Measurements from ENCODE around the gene SDK1. TPM values are rescaled to one million over a fixed set of nuclear protein-coding genes. Genes with fewer than 3 reads are reported as not detected.
A peak's percentile ranks its signal among the peaks of the same experiment; 100 is the strongest.

SDK1 gene
- total and polyA plus RNA-seq, 2 of the 8 experiments (the other 6 are each of a cell fraction or from before 2014, with no cell fraction given) = 3.3 to 7.2 TPM

DNA sequence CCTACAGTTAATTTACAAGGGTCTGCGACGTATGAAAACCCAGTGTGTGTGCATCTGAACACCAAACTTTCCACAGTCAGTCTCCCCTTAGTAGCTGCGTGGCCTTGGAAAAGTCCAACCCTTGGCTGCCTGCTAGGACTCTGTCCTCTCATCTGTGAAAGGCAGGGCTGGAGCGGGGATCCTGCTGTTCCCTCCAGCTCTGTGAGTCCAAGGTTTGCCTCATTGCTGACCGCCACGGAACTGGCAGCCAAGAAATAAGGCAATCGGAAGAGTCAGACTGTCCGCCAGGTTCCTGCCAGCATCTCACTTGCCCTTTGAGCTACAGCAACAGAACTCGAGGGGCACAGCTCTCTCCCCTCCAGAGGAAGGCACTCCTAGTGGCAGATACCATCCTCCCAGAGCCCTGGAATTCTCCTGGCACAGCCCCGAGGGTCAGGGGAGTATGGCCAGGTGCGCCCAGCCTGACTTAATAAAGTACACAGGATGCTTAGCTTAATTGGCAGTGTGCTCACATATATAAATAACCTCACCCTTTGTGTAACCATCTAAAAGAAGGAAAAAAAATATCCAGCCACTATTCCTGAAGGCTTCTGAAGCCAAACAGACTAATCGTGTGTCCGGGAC lies 851.0 kb downstream of the SDK1 start:
- H3K4ac ChIP-seq (replicated peaks; ENCODE audit: insufficient read length, low read depth, low read length) = no peak overlapping the region
- no peak overlapping the region for H3K14ac ChIP-seq (ENCODE audit: insufficient read length)
- FAIRE-seq (no peak), DNase-seq (ENCODE audit: low read depth in 1 of 2, low spot score in 2 of 2) (no peak)
- 76% methylated on average over 12 of the region's 13 CpGs; no CpG with 5 or more reads in 1 of the 2 experiments for WGBS, 2 experiments (ENCODE audit: extremely low coverage in 1 of 2, insufficient coverage in 1 of 2, insufficient read length in 1 of 2, insufficient replicate concordance in 2 of 2, low coverage in 1 of 2, low lambda C conversion rate in 2 of 2, missing lambda C conversion rate in 1 of 2)
- peak overlapping the region; percentile 14; the same call in 1 of the 2 replicates for H4K8ac ChIP-seq (ENCODE audit: extremely low read depth, insufficient read depth, low read length)
- H3K36me3 ChIP-seq (ENCODE audit: control insufficient read depth in 2 of 4, insufficient read depth in 4 of 4, low read length in 3 of 4) = no peaks in the 10 kb centered on the region
- no peaks in the 10 kb centered on the region for H4K20me1 ChIP-seq (replicated peaks in 1 of 2; ENCODE audit: control insufficient read depth in 1 of 2, insufficient read depth in 2 of 2, low read length in 2 of 2)
- H2BK15ac ChIP-seq (ENCODE audit: low read length) = no peak overlapping the region
- no peak overlapping the region for H2BK12ac ChIP-seq (ENCODE audit: low read depth, low read length)
- H3K18ac ChIP-seq (ENCODE audit: extremely low read depth, low read length) = no peak overlapping the region
- H3K79me2 ChIP-seq (ENCODE audit: control insufficient read depth in 1 of 2, insufficient read depth in 2 of 2, low read length in 2 of 2) = no peaks in the 10 kb centered on the region
- H3K4me3 ChIP-seq (ENCODE audit: extremely low read depth in 1 of 4, insufficient read depth in 2 of 4, low read depth in 3 of 4, low read length in 4 of 4) = no peak overlapping the region
- H3K27ac ChIP-seq (ENCODE audit: low read depth, low read length) = no peak overlapping the region
- no peaks in the 10 kb centered on the region for H3K79me1 ChIP-seq (ENCODE audit: low read depth, low read length)
- no peak overlapping the region for H4K5ac ChIP-seq (ENCODE audit: insufficient read length, low read depth, low read length)
- CTCF ChIA-PET (ENCODE audit: partially characterized antibody) = interaction anchor here (1.5 to 1.8 kb wide), 2 partner anchors 17 to 22 kb away, joined by 3 to 5 read pairs; no protein-coding TSS in a partner anchor
- no peak overlapping the region for H2AFZ ChIP-seq (ENCODE audit: low read length)
- TF ChIP-seq, protein P1, sequence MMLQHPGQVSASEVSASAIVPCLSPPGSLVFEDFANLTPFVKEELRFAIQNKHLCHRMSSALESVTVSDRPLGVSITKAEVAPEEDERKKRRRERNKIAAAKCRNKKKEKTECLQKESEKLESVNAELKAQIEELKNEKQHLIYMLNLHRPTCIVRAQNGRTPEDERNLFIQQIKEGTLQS (IDR thresholded peaks at IDR 0.05; ENCODE audit: insufficient read depth, low read depth, low read length) = no peak
- no peak for TF ChIP-seq EZH2 (IDR thresholded peaks at IDR 0.05; ENCODE audit: low read depth, low read length, severe bottlenecking)
- TF ChIP-seq FOSL1 (IDR thresholded peaks at IDR 0.05; ENCODE audit: insufficient read depth, low read depth, low read length) = no peak
- no peak for TF ChIP-seq POLR2A (IDR thresholded peaks at IDR 0.05; ENCODE audit: control extremely low read depth in 1 of 2, low read depth in 2 of 2, low read length in 2 of 2)
- no peak for TF ChIP-seq TCF12 (IDR thresholded peaks at IDR 0.05; ENCODE audit: low read depth, low read length)
- TF ChIP-seq CBX5 (IDR thresholded peaks at IDR 0.05; ENCODE audit: low read depth, low read length) = no peak
- H2BK5ac ChIP-seq (ENCODE audit: low read depth, low read length) = no peak overlapping the region
- H2BK20ac ChIP-seq (ENCODE audit: low read length) = no peak overlapping the region
- no peaks in the 10 kb centered on the region for H3K23me2 ChIP-seq (ENCODE audit: low read depth, low read length)
- no peaks in the 10 kb centered on the region; a peak in 1 of 7 replicates for H3K4me1 ChIP-seq (replicated peaks in 1 of 4; ENCODE audit: control insufficient read depth in 3 of 4, insufficient read depth in 4 of 4, low read length in 3 of 4)
- H4K91ac ChIP-seq (replicated peaks; ENCODE audit: insufficient read length, low read length) = no peak overlapping the region
- H3K56ac ChIP-seq (replicated peaks; ENCODE audit: insufficient read length, low read depth, low read length) = no peak overlapping the region
- POLR2A ChIA-PET (ENCODE audit: partially characterized antibody) = no interaction called here
- H3K4me2 ChIP-seq (ENCODE audit: insufficient read depth in 1 of 2, low read depth in 2 of 2, low read length in 2 of 2) = no peak overlapping the region
- no peak overlapping the region for H2AK5ac ChIP-seq (ENCODE audit: low read depth, low read length)
- no peaks in the 10 kb centered on the region for H3K9me3 ChIP-seq (ENCODE audit: insufficient read depth in 2 of 2, low read depth in 1 of 2, low read length in 1 of 2)
- H2BK120ac ChIP-seq (replicated peaks; ENCODE audit: low read depth, low read length) = no peak overlapping the region
- H3K9ac ChIP-seq (replicated peaks in 1 of 4; ENCODE audit: extremely low read depth in 1 of 4, low read depth in 3 of 4, low read length in 3 of 4) = no peak overlapping the region
- H3K27me3 ChIP-seq (replicated peaks in 1 of 4; ENCODE audit: control insufficient read depth in 3 of 4, extremely low read depth in 1 of 4, insufficient read depth in 3 of 4, low read length in 3 of 4) = no peaks in the 10 kb centered on the region
- no peak overlapping the region for H3K23ac ChIP-seq (ENCODE audit: insufficient read length)
